AG04450 (cell line): ENCODE results near the gene MYO16. TPM values are rescaled to one million over a fixed set of nuclear protein-coding genes. Genes with fewer than 3 reads are reported as not detected.

Experiments
- CTCF ChIA-PET: fragments of 300-600, 350-600 bp; formaldehyde crosslinking; extraction: SDS; loops from one replicate; lab custom pipeline; 2022; ENCODE audit warnings: antibody characterized with exemption, inconsistent platforms; lab: Charles Lee
- POLR2A ChIA-PET: fragments of 350-600 bp; formaldehyde crosslinking; extraction: SDS; loops from one replicate; lab custom pipeline; 2021; ENCODE audit warnings: antibody characterized with exemption, inconsistent platforms; lab: Yijun Ruan, JAX
- DNase-seq: peaks from one replicate; pipeline ENCODE4 v3.0.0-alpha.2; 2011; ENCODE audit warnings: low read depth, low spot score
- H3K27ac ChIP-seq: one replicate; pipeline ENCODE4 v1.5.1; 2012; ENCODE audit warnings: low read depth, low read length, control low read depth
- H3K27me3 ChIP-seq: one replicate; pipeline ENCODE4 v1.6.0; 2012; ENCODE audit warnings: low read length; ENCODE audit not compliant: control insufficient read depth, insufficient read depth
- H3K4me3 ChIP-seq: 2 replicates; pipeline ENCODE4 v1.5.1; 2011; ENCODE audit warnings: mild to moderate bottlenecking, low read depth, low read length, control low read depth
- H3K9me3 ChIP-seq: 2 replicates; pipeline ENCODE4 v1.5.1; 2012; ENCODE audit warnings: low read length; ENCODE audit not compliant: control insufficient read depth, insufficient read depth
- polyA plus RNA-seq: library from polyadenylated mRNA; depleted of rRNA; stranded (reverse); fragments of >200 nt; gene quantifications from 2 replicates; pipeline ENCODE4 v1.2.3, GENCODE V29; 2011
- TF ChIP-seq, protein P1 (sequence below): IDR thresholded peaks from 2 replicates; pipeline ENCODE4 v1.5.1; 2011; ENCODE audit warnings: low read depth, low read length, control low read depth, inconsistent platforms

The MYO16 gene
- polyA plus RNA-seq, 1 experiment: 0.02 TPM

DNA sequence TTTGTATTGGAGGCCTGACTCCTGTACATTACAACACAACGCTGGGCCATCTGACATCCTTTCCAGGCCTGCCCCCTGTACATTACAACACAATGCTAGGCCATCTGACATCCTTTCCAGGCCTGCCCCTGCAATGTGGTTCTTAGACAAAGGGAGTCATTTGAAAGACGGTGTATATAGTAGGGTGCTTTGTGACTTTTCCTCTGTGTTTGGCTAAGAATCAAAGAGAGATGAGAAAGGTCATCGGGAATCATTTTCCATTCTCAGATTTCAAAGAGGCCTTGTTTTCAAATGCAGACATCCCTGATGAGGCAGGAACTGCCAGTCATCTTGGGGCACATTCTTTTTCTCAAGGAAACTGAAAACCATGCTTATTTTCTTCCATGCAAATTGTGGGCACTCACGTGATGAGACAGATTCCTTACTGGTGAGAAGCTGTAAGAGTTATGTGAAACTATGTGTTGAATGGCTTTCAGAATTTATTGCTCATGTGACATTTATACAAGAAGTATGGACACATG lies 551.6 kb downstream of the MYO16 start:
- POLR2A ChIA-PET: no interaction called here

GRCh38 chr13:109182777-109183465 lies 553.5 kb downstream of the MYO16 start:
- H3K27me3 ChIP-seq: no peaks in the 10 kb centered on the region
- ChIA-PET CTCF (interaction anchor here (0.6 kb wide), 1 partner anchor 897 kb away, joined by 3 read pairs; no protein-coding TSS in a partner anchor), POLR2A (no interaction called here)
- TF ChIP-seq, protein P1, sequence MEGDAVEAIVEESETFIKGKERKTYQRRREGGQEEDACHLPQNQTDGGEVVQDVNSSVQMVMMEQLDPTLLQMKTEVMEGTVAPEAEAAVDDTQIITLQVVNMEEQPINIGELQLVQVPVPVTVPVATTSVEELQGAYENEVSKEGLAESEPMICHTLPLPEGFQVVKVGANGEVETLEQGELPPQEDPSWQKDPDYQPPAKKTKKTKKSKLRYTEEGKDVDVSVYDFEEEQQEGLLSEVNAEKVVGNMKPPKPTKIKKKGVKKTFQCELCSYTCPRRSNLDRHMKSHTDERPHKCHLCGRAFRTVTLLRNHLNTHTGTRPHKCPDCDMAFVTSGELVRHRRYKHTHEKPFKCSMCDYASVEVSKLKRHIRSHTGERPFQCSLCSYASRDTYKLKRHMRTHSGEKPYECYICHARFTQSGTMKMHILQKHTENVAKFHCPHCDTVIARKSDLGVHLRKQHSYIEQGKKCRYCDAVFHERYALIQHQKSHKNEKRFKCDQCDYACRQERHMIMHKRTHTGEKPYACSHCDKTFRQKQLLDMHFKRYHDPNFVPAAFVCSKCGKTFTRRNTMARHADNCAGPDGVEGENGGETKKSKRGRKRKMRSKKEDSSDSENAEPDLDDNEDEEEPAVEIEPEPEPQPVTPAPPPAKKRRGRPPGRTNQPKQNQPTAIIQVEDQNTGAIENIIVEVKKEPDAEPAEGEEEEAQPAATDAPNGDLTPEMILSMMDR: no peak
- DNase-seq: no peak
- H3K27ac ChIP-seq: no peak overlapping the region
- no peaks in the 10 kb centered on the region for H3K9me3 ChIP-seq
- H3K4me3 ChIP-seq: no peak overlapping the region

More for the DNA sequence above, 551.6 kb downstream of the MYO16 start:
- Histone ChIP-seq H3K27ac (peak overlapping the region; percentile 54), H3K27me3 (no peaks in the 10 kb centered on the region), H3K9me3 (no peaks in the 10 kb centered on the region), H3K4me3 (no peak overlapping the region)
- TF ChIP-seq, protein P1: no peak
- DNase-seq: peak; percentile 70
- CTCF ChIA-PET: no interaction called here

DNA sequence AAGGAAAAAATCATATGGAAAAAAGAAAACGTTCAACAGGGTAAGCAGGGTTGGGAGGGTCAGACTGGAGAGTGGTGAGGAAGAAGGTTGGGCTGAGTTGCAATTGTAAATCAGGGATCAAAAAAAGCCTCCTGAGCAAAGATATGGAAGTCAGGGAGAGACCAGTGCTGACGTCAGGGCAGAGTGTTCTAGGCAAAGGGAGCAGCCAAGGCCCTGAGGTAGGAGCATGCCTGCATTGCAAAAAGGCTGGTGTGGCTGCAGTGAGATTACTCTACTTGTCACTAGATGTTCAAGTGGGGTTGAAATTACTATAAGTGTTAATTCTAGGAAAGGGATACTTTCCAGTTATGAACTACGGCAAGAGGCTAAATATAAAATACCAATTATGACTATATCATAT lies 562.0 kb downstream of the MYO16 start:
- no peaks in the 10 kb centered on the region for H3K9me3 ChIP-seq
- H3K27ac ChIP-seq: no peak overlapping the region
- TF ChIP-seq, protein P1: no peak
- no peak overlapping the region for H3K4me3 ChIP-seq
- H3K27me3 ChIP-seq: no peaks in the 10 kb centered on the region
- POLR2A ChIA-PET: no interaction called here
- no peak for DNase-seq
- CTCF ChIA-PET: no interaction called here

- TF ChIP-seq, protein P1: no peak
- no peak overlapping the region for H3K4me3 ChIP-seq
- H3K27ac ChIP-seq: no peak overlapping the region
- ChIA-PET POLR2A (no interaction called here), CTCF (no interaction called here)
- DNase-seq: no peak
- H3K9me3 ChIP-seq: no peaks in the 10 kb centered on the region
- no peaks in the 10 kb centered on the region for H3K27me3 ChIP-seq
These were observed 562.9 kb downstream of the MYO16 start for GRCh38 chr13:109192306-109192705.

DNA sequence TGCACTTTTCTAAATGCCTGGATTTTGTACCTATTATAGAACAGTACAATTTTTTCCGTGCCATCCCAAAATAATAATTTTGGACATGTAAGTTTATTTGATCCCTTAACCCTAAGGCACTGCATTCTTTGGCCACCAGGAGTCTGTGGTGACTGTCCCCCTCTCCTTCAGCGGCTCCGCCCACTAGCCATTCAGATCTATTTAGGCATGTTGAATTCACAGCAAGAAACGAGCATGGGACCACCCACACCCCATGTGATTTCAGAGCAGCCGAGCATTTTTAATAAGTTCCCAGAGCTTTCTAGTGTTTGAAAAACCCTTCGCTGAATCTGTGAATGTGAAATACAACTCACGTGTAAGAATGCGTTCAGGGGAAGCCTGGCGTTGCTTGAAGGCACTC lies 567.5 kb downstream of the MYO16 start:
- TF ChIP-seq, protein P1: no peak
- CTCF ChIA-PET: no interaction called here
- Histone ChIP-seq H3K4me3 (no peak overlapping the region), H3K27ac (no peak overlapping the region), H3K27me3 (no peaks in the 10 kb centered on the region), H3K9me3 (no peaks in the 10 kb centered on the region)
- POLR2A ChIA-PET: no interaction called here
- DNase-seq: no peak
